Spleen (tissue), 11 donors: Measurements from ENCODE around the gene NRN1L. TPM values are rescaled to one million over a fixed set of nuclear protein-coding genes. Genes with fewer than 3 reads are reported as not detected.

Experiments used
- DNase-seq: peaks from one replicate; pipeline ENCODE4 v3.0.0-alpha.2; 2020
- H3K27ac ChIP-seq, 8 donors: fragments of 200-600 bp; sonication (generic) in 7 of 8; 1 replicate in 4 of 8; 2 replicates in 4 of 8; pipeline versions ENCODE4 v1.5.0 to v1.8.0; 2016 to 2021; ENCODE audit warnings: inconsistent platforms in 4 of 8, mild to moderate bottlenecking in 4 of 8, moderate library complexity in 1 of 8
- H3K27me3 ChIP-seq, 7 donors: fragments of 200-600 bp; sonication (generic) in 6 of 7; replicated peaks in 1 of 7; 1 replicate in 4 of 7; 2 replicates in 3 of 7; pipeline versions ENCODE4 v1.5.0 to v1.8.0; 2016 to 2021; ENCODE audit warnings: inconsistent platforms in 3 of 7, mild to moderate bottlenecking in 1 of 7
- H3K36me3 ChIP-seq, 6 donors: fragments of 200-600 bp; sonication (generic) in 5 of 6; 1 replicate in 4 of 6; 2 replicates in 2 of 6; pipeline versions ENCODE4 v1.5.0 to v1.8.0; 2016 to 2021; ENCODE audit warnings: inconsistent platforms in 2 of 6
- H3K4me1 ChIP-seq, 6 donors: fragments of 200-600 bp; sonication (generic) in 5 of 6; 1 replicate in 3 of 6; 2 replicates in 3 of 6; pipeline versions ENCODE4 v1.5.0 to v1.8.0; 2016 to 2021; ENCODE audit warnings: inconsistent platforms in 3 of 6
- H3K4me3 ChIP-seq, 8 donors: fragments of 200-600 bp; sonication (generic) in 7 of 8; 1 replicate in 4 of 8; 2 replicates in 4 of 8; pipeline versions ENCODE4 v1.5.0 to v1.8.0; 2016 to 2021; ENCODE audit warnings: inconsistent platforms in 4 of 8, mild to moderate bottlenecking in 4 of 8, moderate library complexity in 2 of 8
- H3K9me3 ChIP-seq, 8 donors: fragments of 200-600 bp; sonication (generic) in 7 of 8; 1 replicate in 4 of 8; 2 replicates in 4 of 8; pipeline versions ENCODE4 v1.5.0 to v1.8.0; 2016 to 2021; ENCODE audit warnings: inconsistent platforms in 4 of 8
- POLR2A ChIP-seq, 3 donors: fragments of 450-650 bp; IDR thresholded peaks; one replicate each; pipeline ENCODE4 v1.5.1; 2017; ENCODE audit warnings: antibody characterized with exemption in 3 of 3, mild to moderate bottlenecking in 1 of 3
- POLR2AphosphoS5 ChIP-seq, 3 donors: sonication (generic); formaldehyde crosslinking; IDR thresholded peaks; one replicate each; pipeline ENCODE4 v1.5.1; 2017; ENCODE audit warnings: antibody characterized with exemption in 3 of 3
- WGBS, 5 donors: extraction: QIAGEN DNeasy Blood & Tissue Kit in 3 of 5; methylation state at CpG; one replicate each; pipeline versions ENCODE4 v1.1.5 to v1.1.7; 2013 to 2018; 5-methylcytosine and 5-hydroxymethylcytosine counted together
- intact Hi-C: fragments of 100-400 bp; cut with DNase I; formaldehyde crosslinking; loops from one replicate; pipeline ENCODE4 v1.15.0; 2023; ENCODE audit warnings: low total_unique reads
- polyA plus RNA-seq, 3 donors: library from polyadenylated mRNA; stranded (reverse); fragments of 200-250 nt; gene quantifications; one replicate each; pipeline ENCODE4 v1.2.1, GENCODE V29; 2013
- total RNA-seq, 7 donors: library from RNA; depleted of rRNA in 3 of 7; stranded (reverse); fragments of >200 nt in 3 of 7; fragmentation: NEBNext Ultra II Directional in 4 of 7; extraction: Animal tissue kit (Norgen Biotek cat#: 25700) in 4 of 7; gene quantifications; one replicate each; pipeline versions ENCODE4 v1.1.0 to v1.2.1, GENCODE V29; 2016 to 2021
- TF ChIP-seq, protein P1 (sequence below), 11 experiments: fragments of 200-600 bp in 7 of 11; fragments of 450-650 bp in 4 of 11; sonication (generic) in 4 of 11; IDR thresholded peaks in 8 of 11; conservative IDR thresholded peaks in 3 of 11; 1 replicate in 7 of 11; 2 replicates in 4 of 11; pipeline versions ENCODE4 v1.4.0 to v1.8.0; 2016 to 2021; ENCODE audit warnings: antibody characterized with exemption in 11 of 11, inconsistent platforms in 4 of 11, mild to moderate bottlenecking in 1 of 11
- donor health status: healthy with polysubstance abuse.
- donor health status: DM: no; HTN: no; CAD: no; lungs with moderate emphysema.
- donor health status: DM: no; HTN: no; CAD: no.
- donor health status: Bipolar disorder and iron deficiency.
- donor health status: healthy.
- donor health status: DM: no; HTN: no; CAD: no.
- donor health status: DM: yes; HTN: yes; CAD: no.

Gene NRN1L
- total and polyA plus RNA-seq, 10 donors, result 0.60 to 6.2 (median 3.0) TPM; not detected in 2

DNA sequence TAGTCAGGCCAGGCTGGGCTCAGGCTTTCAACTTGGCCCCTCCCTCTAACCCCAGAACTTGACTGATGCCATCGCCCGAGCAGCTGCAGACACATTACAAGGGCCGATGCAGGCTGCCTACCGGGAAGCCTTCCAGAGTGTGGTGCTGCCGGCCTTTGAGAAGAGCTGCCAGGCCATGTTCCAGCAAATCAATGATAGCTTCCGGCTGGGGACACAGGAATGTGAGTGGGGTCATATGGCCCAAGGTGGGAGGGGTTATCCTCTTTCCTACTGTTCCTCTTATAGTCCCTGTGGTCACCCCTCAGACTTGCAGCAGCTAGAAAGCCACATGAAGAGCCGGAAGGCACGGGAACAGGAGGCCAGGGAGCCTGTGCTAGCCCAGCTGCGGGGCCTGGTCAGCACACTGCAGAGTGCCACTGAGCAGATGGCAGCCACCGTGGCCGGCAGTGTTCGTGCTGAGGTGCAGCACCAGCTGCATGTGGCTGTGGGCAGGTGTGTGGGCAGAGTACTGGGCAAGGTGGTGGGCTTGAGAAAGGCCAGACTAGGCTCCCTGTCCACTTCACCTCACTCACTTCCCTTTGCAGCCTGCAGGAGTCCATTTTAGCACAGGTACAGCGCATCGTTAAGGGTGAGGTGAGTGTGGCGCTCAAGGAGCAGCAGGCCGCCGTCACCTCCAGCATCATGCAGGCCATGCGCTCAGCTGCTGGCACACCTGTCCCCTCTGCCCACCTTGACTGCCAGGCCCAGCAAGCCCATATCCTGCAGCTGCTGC, 2.1 kb upstream of the NRN1L start:
- WGBS, 5 donors, result 75 to 91% (median 84%) methylated on average over 18 of the region's 18 CpGs
- DNase-seq, result peak; percentile 73
- intact Hi-C loops, result no loop called here

DNA sequence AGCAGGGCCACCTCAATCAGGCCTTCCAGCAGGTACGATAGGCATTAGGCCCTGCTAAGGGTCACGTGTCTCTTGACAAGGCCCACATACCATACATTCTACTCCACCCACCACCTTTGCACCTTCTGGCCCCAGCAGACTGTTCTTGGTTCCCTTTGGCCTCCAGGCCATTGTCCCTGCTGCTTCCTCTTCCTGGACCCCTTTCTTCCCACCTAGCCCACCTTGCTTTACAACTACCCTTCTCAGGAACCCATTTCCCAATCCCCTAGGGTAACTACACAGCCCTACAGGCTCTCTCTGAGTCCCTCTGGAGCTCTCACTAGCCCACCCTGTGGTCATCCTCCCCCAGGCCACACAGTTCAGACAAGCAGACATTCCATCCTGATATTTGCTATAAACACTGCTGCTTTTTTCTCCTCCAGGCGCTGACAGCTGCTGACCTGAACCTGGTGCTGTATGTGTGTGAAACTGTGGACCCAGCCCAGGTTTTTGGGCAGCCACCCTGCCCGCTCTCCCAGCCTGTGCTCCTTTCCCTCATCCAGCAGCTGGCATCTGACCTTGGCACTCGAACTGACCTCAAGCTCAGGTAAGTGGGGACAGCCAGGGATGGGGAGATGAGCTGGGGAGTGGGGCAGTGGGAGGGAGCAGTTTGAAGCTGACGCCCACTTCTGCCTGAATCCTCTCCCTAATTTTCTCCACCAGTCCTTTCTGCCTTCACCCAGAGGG, 1.4 kb upstream of the NRN1L start:
- peaks cover 0 to 12% (median 3%) of the 10 kb centered on the region in 6 donors for H3K4me1 ChIP-seq
- H3K27ac ChIP-seq, result no peak overlapping the region
- no peak for DNase-seq
- no peaks in the 10 kb centered on the region for H3K9me3 ChIP-seq
- intact Hi-C loops, result no loop called here
- WGBS, 5 donors, result 75 to 84% (median 80%) methylated on average over 6 of the region's 6 CpGs
- H3K36me3 ChIP-seq, result peaks cover 0 to 96% (median 82%) of the 10 kb centered on the region in 6 donors
- no peaks in the 10 kb centered on the region for H3K27me3 ChIP-seq
- no peak for TF ChIP-seq POLR2A (IDR thresholded peaks at IDR 0.05)
- TF ChIP-seq, protein P1, sequence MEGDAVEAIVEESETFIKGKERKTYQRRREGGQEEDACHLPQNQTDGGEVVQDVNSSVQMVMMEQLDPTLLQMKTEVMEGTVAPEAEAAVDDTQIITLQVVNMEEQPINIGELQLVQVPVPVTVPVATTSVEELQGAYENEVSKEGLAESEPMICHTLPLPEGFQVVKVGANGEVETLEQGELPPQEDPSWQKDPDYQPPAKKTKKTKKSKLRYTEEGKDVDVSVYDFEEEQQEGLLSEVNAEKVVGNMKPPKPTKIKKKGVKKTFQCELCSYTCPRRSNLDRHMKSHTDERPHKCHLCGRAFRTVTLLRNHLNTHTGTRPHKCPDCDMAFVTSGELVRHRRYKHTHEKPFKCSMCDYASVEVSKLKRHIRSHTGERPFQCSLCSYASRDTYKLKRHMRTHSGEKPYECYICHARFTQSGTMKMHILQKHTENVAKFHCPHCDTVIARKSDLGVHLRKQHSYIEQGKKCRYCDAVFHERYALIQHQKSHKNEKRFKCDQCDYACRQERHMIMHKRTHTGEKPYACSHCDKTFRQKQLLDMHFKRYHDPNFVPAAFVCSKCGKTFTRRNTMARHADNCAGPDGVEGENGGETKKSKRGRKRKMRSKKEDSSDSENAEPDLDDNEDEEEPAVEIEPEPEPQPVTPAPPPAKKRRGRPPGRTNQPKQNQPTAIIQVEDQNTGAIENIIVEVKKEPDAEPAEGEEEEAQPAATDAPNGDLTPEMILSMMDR (IDR thresholded peaks at IDR 0.05 in 8 of 11, conservative IDR thresholded peaks at IDR 0.05 in 3 of 11), result peak in 1 of 11 experiments; percentile 52
- H3K4me3 ChIP-seq, result no peak overlapping the region

More for the DNA sequence above, 2.1 kb upstream of the NRN1L start:
- TF ChIP-seq POLR2A (IDR thresholded peaks at IDR 0.05), result no peak
- peak in 1 of 3 donors; percentile 43 for TF ChIP-seq POLR2AphosphoS5 (IDR thresholded peaks at IDR 0.05)
- TF ChIP-seq, protein P1 (IDR thresholded peaks at IDR 0.05 in 8 of 11, conservative IDR thresholded peaks at IDR 0.05 in 3 of 11), result peak in 1 of 11 experiments; percentile 20
- no peaks in the 10 kb centered on the region for H3K9me3 ChIP-seq
- H3K4me1 ChIP-seq, result peaks cover 0 to 12% (median 3%) of the 10 kb centered on the region in 6 donors
- H3K4me3 ChIP-seq, result no peak overlapping the region
- H3K27me3 ChIP-seq, result no peaks in the 10 kb centered on the region
- peaks cover 2 to 100% (median 90%) of the 10 kb centered on the region in 6 donors for H3K36me3 ChIP-seq
- peak overlapping the region in 1 of 8 donors; percentile 27 for H3K27ac ChIP-seq

DNA sequence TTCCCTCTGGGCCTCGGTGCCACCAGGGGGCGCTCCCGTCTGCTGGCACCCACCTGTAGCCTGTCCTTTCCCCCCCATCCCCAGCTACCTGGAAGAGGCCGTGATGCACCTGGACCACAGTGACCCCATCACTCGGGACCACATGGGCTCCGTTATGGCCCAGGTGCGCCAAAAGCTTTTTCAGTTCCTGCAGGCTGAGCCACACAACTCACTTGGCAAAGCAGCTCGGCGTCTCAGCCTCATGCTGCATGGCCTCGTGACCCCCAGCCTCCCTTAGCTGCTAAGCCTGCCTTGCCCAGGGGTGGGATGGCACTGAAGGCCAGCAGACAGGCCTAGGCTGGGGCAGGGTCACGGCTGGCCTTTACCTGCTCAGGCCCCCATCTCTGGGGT, 818 bp upstream of the NRN1L start:
- Histone ChIP-seq H3K4me3 (no peak overlapping the region), H3K36me3 (peaks cover 0 to 90% (median 77%) of the 10 kb centered on the region in 6 donors), H3K27me3 (no peaks in the 10 kb centered on the region), H3K9me3 (no peaks in the 10 kb centered on the region), H3K27ac (peak overlapping the region in 1 of 8 donors; percentile 17), H3K4me1 (peaks cover 0 to 12% (median 3%) of the 10 kb centered on the region in 6 donors)
- 55 to 76% (median 60%) methylated on average over 8 to 11 of the region's 11 CpGs for whole genome bisulfite sequencing, 5 donors
- TF ChIP-seq POLR2AphosphoS5 (IDR thresholded peaks at IDR 0.05), result peak in 1 of 3 donors; percentile 53
- TF ChIP-seq, protein P1 (IDR thresholded peaks at IDR 0.05 in 8 of 11, conservative IDR thresholded peaks at IDR 0.05 in 3 of 11), result peak in 10 of 11 experiments; percentile 82 to 93 (median 90)
- no peak for TF ChIP-seq POLR2A (IDR thresholded peaks at IDR 0.05)
- peak; percentile 92 for DNase-seq
- intact Hi-C loops, result no loop called here

DNA sequence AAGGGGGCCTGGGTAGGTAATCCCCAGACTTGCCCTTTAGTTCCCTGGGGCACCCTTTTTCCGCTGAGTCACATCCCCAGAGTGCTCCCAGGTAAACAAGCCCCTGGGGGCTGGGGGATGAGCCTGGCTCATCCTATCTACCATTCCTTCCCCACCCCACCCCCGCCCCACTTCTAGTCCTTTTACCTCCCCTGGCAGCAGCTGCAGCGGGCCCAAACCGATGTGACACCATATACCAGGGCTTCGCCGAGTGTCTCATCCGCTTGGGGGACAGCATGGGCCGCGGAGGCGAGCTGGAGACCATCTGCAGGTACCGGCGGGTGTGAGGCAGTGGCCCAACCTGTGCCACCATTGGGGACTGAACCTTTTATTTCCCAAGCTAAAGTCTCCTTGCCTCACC, 860 bp downstream of the NRN1L start:
- Histone ChIP-seq H3K4me3 (no peak overlapping the region), H3K27ac (no peak overlapping the region), H3K4me1 (peaks cover 0 to 12% (median 3%) of the 10 kb centered on the region in 6 donors), H3K27me3 (no peaks in the 10 kb centered on the region), H3K9me3 (no peaks in the 10 kb centered on the region), H3K36me3 (peaks cover 0 to 73% (median 60%) of the 10 kb centered on the region in 6 donors)
- TF ChIP-seq POLR2AphosphoS5 (IDR thresholded peaks at IDR 0.05), result peak in 1 of 3 donors; percentile 25
- TF ChIP-seq POLR2A (IDR thresholded peaks at IDR 0.05), result no peak
- intact Hi-C loops, result no loop called here
- 89 to 99% (median 94%) methylated on average over 12 of the region's 12 CpGs for WGBS, 5 donors
- DNase-seq, result no peak
